ENCODE measurements around the gene NEXN. TPM values are rescaled to one million over a fixed set of nuclear protein-coding genes. Genes with fewer than 3 reads are reported as not detected.
"Not testable (repeated sequence)": the region's sequence is repeated elsewhere in the genome, so short reads cannot be mapped to it uniquely, and the experiment has no call there.

Gene NEXN
- total RNA-seq, 4 donors from 2014 or later, result 5.6 to 38.0 (median 10.5) TPM

DNA sequence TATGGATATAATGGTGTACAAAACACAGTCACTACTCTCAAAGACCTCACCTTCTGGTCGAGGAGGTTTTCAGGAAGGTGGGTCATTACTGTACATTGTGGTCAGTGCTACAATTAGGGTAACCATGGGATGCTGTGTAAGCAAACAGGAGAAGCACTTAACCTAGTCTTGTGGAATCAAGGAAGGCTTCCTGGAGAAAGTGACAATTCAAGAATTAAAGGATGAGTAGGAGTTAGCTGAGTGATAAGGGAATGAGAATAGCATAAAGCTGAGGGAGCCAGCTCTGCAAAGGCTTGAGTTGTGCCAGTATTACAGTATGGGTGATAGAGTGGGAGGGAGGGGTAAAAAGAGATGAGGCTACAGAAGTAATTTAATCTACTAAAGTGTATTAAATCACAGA lies 17.2 kb downstream of the NEXN start:
- Histone ChIP-seq H3K4me1 (no peaks in the 10 kb centered on the region), H3K4me3 (no peak overlapping the region), H3K27me3 (no peaks in the 10 kb centered on the region), H3K36me3 (no peaks in the 10 kb centered on the region), H3K9me3 (no peaks in the 10 kb centered on the region), H3K27ac (no peak overlapping the region)
- no peak for TF ChIP-seq POLR2A (IDR thresholded peaks at IDR 0.05)
- TF ChIP-seq, protein P1, sequence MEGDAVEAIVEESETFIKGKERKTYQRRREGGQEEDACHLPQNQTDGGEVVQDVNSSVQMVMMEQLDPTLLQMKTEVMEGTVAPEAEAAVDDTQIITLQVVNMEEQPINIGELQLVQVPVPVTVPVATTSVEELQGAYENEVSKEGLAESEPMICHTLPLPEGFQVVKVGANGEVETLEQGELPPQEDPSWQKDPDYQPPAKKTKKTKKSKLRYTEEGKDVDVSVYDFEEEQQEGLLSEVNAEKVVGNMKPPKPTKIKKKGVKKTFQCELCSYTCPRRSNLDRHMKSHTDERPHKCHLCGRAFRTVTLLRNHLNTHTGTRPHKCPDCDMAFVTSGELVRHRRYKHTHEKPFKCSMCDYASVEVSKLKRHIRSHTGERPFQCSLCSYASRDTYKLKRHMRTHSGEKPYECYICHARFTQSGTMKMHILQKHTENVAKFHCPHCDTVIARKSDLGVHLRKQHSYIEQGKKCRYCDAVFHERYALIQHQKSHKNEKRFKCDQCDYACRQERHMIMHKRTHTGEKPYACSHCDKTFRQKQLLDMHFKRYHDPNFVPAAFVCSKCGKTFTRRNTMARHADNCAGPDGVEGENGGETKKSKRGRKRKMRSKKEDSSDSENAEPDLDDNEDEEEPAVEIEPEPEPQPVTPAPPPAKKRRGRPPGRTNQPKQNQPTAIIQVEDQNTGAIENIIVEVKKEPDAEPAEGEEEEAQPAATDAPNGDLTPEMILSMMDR (IDR thresholded peaks at IDR 0.05), result no peak
- no peak for DNase-seq

DNA sequence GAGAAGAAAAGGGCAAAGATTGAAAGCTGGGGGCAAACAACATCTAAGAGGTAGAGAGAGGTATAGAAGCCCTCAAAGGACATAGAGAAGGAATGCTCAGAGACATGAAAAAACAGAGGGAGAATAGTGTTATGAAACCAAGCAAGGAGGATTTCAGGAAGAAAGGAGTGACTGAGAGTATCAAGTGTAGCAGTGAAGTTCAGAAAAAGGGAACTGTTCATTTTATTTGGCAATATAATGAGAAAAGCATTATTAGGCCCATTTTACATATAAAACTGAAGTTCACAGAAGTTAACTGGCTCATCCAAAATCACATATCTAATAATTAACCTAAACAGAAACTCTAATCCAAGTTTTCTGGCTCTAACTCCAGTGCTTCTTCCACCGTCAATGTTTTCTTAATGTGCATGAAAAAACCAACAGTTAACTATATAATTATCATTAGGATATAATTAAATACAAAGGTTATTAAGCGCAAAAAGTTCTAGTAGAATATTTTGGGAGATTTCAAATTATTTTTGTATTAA lies 17.7 kb downstream of the NEXN start:
- H3K4me1 ChIP-seq, result no peaks in the 10 kb centered on the region
- no peak overlapping the region for H3K27ac ChIP-seq
- H3K9me3 ChIP-seq, result no peaks in the 10 kb centered on the region

DNA sequence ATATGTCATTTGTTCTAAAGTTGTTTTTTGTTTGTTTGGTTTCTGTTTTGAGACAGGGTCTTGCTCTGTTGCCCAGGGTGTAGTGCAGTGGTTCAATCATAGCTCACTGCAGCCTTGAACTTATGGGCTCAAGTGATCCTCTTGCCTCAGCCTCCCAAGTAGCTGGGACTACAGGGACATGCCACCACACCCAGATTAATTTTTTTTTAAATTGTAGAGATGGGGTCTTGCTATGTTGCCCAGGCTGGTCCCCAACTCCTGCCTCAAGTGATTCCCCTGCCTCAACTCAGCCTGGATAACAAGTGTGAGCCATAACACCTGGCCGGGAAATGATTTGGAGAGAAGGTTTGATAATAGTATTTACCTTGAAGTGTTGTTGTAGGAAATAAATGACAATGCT lies 18.2 kb downstream of the NEXN start:
- Histone ChIP-seq H3K27me3 (no peaks in the 10 kb centered on the region), H3K9me3 (no peaks in the 10 kb centered on the region), H3K4me3 (no peak overlapping the region), H3K27ac (no peak overlapping the region), H3K4me1 (no peaks in the 10 kb centered on the region), H3K36me3 (no peaks in the 10 kb centered on the region)
- TF ChIP-seq, protein P1 (IDR thresholded peaks at IDR 0.05), result no peak
- no peak for TF ChIP-seq POLR2A (IDR thresholded peaks at IDR 0.05)
- DNase-seq, result no peak

More for the DNA sequence above, 17.7 kb downstream of the NEXN start:
- no peak for TF ChIP-seq POLR2A (IDR thresholded peaks at IDR 0.05)
- no peaks in the 10 kb centered on the region for H3K36me3 ChIP-seq
- DNase-seq, result no peak
- H3K4me3 ChIP-seq, result no peak overlapping the region
- no peaks in the 10 kb centered on the region for H3K27me3 ChIP-seq

DNA sequence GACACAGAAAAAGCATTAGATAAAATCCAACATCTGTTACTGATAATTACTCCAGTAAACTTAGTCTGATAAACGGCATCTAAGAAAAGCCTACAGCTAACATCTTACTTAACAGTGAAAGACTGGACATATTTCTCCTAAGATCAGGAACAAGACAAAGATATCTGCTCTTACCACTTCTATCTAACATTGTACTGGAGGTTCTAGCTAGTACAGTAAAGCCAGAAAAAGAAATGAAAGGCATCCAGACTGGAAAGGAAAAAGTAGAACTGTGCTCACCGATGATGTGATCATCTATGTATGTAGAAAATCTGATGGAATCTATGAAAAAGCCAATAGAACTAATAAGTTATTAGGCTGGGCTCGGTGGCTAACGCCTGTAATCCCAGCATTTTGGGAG lies 21.7 kb downstream of the NEXN start:
- no peak for TF ChIP-seq POLR2A (IDR thresholded peaks at IDR 0.05)
- TF ChIP-seq, protein P1 (IDR thresholded peaks at IDR 0.05), result no peak
- Histone ChIP-seq H3K4me1 (no peaks in the 10 kb centered on the region), H3K27me3 (no peaks in the 10 kb centered on the region), H3K9me3 (no peaks in the 10 kb centered on the region), H3K27ac (no peak overlapping the region), H3K4me3 (no peak overlapping the region), H3K36me3 (no peaks in the 10 kb centered on the region)
- no peak for DNase-seq

DNA sequence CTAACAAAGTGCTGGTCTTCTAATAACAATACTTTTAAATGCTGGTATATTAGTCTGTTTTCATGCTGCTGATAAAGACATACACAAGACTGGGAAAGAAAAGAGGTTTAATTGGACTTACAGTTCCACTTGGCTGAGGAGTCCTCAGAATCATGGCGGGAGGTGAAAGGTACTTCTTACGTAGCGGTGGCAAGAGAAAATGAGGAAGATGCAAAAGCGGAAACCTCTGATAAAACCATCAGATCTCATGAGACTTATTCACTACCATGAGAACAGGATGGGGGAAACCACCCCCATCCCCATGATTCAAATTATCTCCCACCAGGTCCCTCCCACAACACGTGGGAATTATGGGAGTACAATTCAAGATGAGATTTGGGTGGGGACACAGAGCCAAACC lies 30.5 kb downstream of the NEXN start:
- not testable (repeated sequence) for H3K9me3 ChIP-seq, H3K4me1 ChIP-seq, H3K27ac ChIP-seq, H3K4me3 ChIP-seq, H3K36me3 ChIP-seq, H3K27me3 ChIP-seq, DNase-seq

DNA sequence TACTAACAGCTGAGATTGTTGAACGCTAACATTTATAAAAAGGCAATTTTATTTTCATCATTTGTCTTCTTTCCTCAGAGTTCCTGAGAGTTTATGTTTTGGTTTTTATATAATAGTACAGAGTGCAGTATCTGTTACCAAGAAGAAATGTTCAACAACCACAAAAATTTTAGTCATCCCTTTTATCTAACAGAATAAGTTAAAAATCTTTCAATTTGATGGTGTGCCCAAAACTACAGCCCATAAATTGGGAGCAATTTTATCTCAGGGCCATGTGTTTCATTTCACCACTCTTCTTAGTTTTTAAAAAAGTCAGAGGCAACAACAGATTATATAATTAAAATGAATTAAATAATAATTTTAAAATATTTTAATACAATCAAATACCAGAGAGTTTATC lies 37.1 kb downstream of the NEXN start:
- no peaks in the 10 kb centered on the region for H3K27me3 ChIP-seq
- no peaks in the 10 kb centered on the region for H3K9me3 ChIP-seq
- no peaks in the 10 kb centered on the region for H3K4me1 ChIP-seq
- no peak overlapping the region for H3K27ac ChIP-seq
- no peak for TF ChIP-seq POLR2A (IDR thresholded peaks at IDR 0.05)
- TF ChIP-seq, protein P1 (IDR thresholded peaks at IDR 0.05), result no peak
- DNase-seq, result no peak
- no peaks in the 10 kb centered on the region for H3K36me3 ChIP-seq
- no peak overlapping the region for H3K4me3 ChIP-seq

DNA sequence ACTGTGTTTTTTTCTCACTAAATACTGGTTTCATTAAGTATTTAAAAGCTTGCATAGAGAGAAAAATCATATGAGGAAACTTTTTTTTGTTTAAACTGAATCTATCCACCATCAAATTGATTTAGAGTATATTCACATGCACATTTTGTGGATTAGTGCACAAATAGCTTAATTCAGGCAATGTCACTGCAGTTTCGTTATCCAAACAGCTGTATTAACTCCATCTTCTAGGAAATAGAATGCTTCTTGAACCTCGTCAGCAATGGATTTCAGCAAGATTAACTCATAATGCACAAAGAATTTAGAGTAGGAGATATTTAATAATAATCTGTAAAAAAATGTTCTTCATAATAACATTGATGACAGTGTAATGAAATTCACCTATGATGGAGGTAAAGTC lies 37.5 kb downstream of the NEXN start:
- DNase-seq, result no peak
- Histone ChIP-seq H3K4me1 (no peaks in the 10 kb centered on the region), H3K4me3 (no peak overlapping the region), H3K36me3 (no peaks in the 10 kb centered on the region), H3K27ac (no peak overlapping the region), H3K27me3 (no peaks in the 10 kb centered on the region), H3K9me3 (no peaks in the 10 kb centered on the region)
- no peak for TF ChIP-seq POLR2A (IDR thresholded peaks at IDR 0.05)
- TF ChIP-seq, protein P1 (IDR thresholded peaks at IDR 0.05), result no peak

Measured in Peyer's patch (tissue), 4 donors.